Activated T-cell treated with anti-CD3 and anti-CD28 coated beads, Interleukin-2, amount 50 U/mL, for 72 hours (primary cell): ENCODE data around the gene TCF12. TPM values are rescaled to one million over a fixed set of nuclear protein-coding genes. Genes with fewer than 3 reads are reported as not detected.

ENCODE experiments used
- ATAC-seq, 2 donors: fragments of 150-1000 bp; cut with Tn5 transposase; replicated peaks in 1 of 2; 2 replicates each; pipeline ENCODE4 v1.10.0; 2021; ENCODE audit warnings: moderate library complexity in 2 of 2, mild to moderate bottlenecking in 1 of 2
- DNase-seq, 2 donors: peaks; one replicate each; pipeline ENCODE4 v3.0.0; 2021 to 2022; ENCODE audit warnings: mixed read lengths in 1 of 2
- H3K27ac Mint-ChIP-seq: one replicate; pipeline ENCODE4 v1.8.0; 2022; ENCODE audit warnings: mild to moderate bottlenecking, moderate library complexity, mixed read lengths
- H3K27me3 Mint-ChIP-seq: one replicate; pipeline ENCODE4 v1.8.0; 2022; ENCODE audit warnings: low read depth, mixed read lengths
- H3K36me3 Mint-ChIP-seq, 2 donors: one replicate each; pipeline ENCODE4 v1.8.0; 2022; ENCODE audit warnings: mixed read lengths in 2 of 2, mild to moderate bottlenecking in 1 of 2; ENCODE audit not compliant: insufficient read depth in 2 of 2
- H3K4me1 Mint-ChIP-seq: one replicate; pipeline ENCODE4 v1.8.0; 2022; ENCODE audit warnings: low read depth, mixed read lengths
- H3K4me3 Mint-ChIP-seq, 2 donors: one replicate each; pipeline ENCODE4 v1.8.0; 2022; ENCODE audit warnings: mild to moderate bottlenecking in 2 of 2, mixed read lengths in 2 of 2, moderate library complexity in 2 of 2
- H3K9me3 Mint-ChIP-seq, 2 donors: one replicate each; pipeline ENCODE4 v1.8.0; 2022; ENCODE audit warnings: mixed read lengths in 2 of 2
- total RNA-seq, 2 donors: library from RNA; stranded (reverse); gene quantifications; one replicate each; pipeline ENCODE4 v1.2.3, GENCODE V29; 2022

TCF12 gene
- total RNA-seq, 2 donors from 2014 or later = 93.0 to 108 TPM

GRCh38 chr15:57286446-57287122 is 368.1 kb downstream of the TCF12 start:
- H3K4me3 Mint-ChIP-seq = no peak overlapping the region
- peak overlapping the region; percentile 70 for H3K27ac Mint-ChIP-seq
- H3K36me3 Mint-ChIP-seq = peaks cover 10 to 19% of the 10 kb centered on the region in 2 donors
- H3K4me1 Mint-ChIP-seq = peaks cover 7% of the 10 kb centered on the region
- ATAC-seq (no peak), DNase-seq (no peak)
- no peaks in the 10 kb centered on the region for H3K27me3 Mint-ChIP-seq
- peaks cover 0 to 2% of the 10 kb centered on the region in 2 donors for H3K9me3 Mint-ChIP-seq

- Mint-ChIP-seq H3K4me1 (peaks cover 7% of the 10 kb centered on the region), H3K27ac (no peak overlapping the region), H3K27me3 (no peaks in the 10 kb centered on the region), H3K9me3 (peaks cover 0 to 2% of the 10 kb centered on the region in 2 donors), H3K36me3 (peaks cover 10 to 21% of the 10 kb centered on the region in 2 donors), H3K4me3 (no peak overlapping the region)
- no peak for DNase-seq
- ATAC-seq = no peak
These were observed 368.7 kb downstream of the TCF12 start for GRCh38 chr15:57287123-57287521.

- peaks cover 1 to 4% of the 10 kb centered on the region in 2 donors for H3K9me3 Mint-ChIP-seq
- H3K36me3 Mint-ChIP-seq = peaks cover 10 to 24% of the 10 kb centered on the region in 2 donors
- ATAC-seq (no peak), DNase-seq (no peak)
- no peak overlapping the region for H3K27ac Mint-ChIP-seq
- peaks cover 7% of the 10 kb centered on the region for H3K4me1 Mint-ChIP-seq
- H3K27me3 Mint-ChIP-seq = no peaks in the 10 kb centered on the region
- no peak overlapping the region for H3K4me3 Mint-ChIP-seq
These were observed 370.6 kb downstream of the TCF12 start for GRCh38 chr15:57288926-57289580.

GRCh38 chr15:57290187-57290586 is 371.7 kb downstream of the TCF12 start:
- no peaks in the 10 kb centered on the region for H3K4me1 Mint-ChIP-seq
- ATAC-seq = no peak
- no peak for DNase-seq
- peaks cover 1 to 4% of the 10 kb centered on the region in 2 donors for H3K9me3 Mint-ChIP-seq
- H3K27ac Mint-ChIP-seq = no peak overlapping the region
- peaks cover 8 to 18% of the 10 kb centered on the region in 2 donors for H3K36me3 Mint-ChIP-seq
- H3K27me3 Mint-ChIP-seq = no peaks in the 10 kb centered on the region
- H3K4me3 Mint-ChIP-seq = no peak overlapping the region

GRCh38 chr15:57290826-57291225 is 372.4 kb downstream of the TCF12 start:
- DNase-seq = no peak
- ATAC-seq = no peak
- no peaks in the 10 kb centered on the region for H3K4me1 Mint-ChIP-seq
- H3K4me3 Mint-ChIP-seq = no peak overlapping the region
- H3K27me3 Mint-ChIP-seq = no peaks in the 10 kb centered on the region
- H3K27ac Mint-ChIP-seq = no peak overlapping the region
- peaks cover 1 to 4% of the 10 kb centered on the region in 2 donors for H3K9me3 Mint-ChIP-seq
- peaks cover 8 to 18% of the 10 kb centered on the region in 2 donors for H3K36me3 Mint-ChIP-seq

GRCh38 chr15:57296473-57297162 is 378.2 kb downstream of the TCF12 start:
- no peak for DNase-seq

GRCh38 chr15:57297163-57297593 is 378.7 kb downstream of the TCF12 start:
- peaks cover 1% of the 10 kb centered on the region in 2 donors for H3K9me3 Mint-ChIP-seq
- no peaks in the 10 kb centered on the region for H3K27me3 Mint-ChIP-seq
- H3K4me3 Mint-ChIP-seq = no peak overlapping the region
- H3K36me3 Mint-ChIP-seq = peaks cover 0 to 6% of the 10 kb centered on the region in 2 donors
- H3K27ac Mint-ChIP-seq = no peak overlapping the region
- peaks cover 6% of the 10 kb centered on the region for H3K4me1 Mint-ChIP-seq
- DNase-seq (no peak), ATAC-seq (no peak)

More at GRCh38 chr15:57296473-57297162, 378.2 kb downstream of the TCF12 start:
- no peak overlapping the region for H3K27ac Mint-ChIP-seq
- peaks cover 1% of the 10 kb centered on the region in 2 donors for H3K9me3 Mint-ChIP-seq
- ATAC-seq = no peak
- peaks cover 0 to 9% of the 10 kb centered on the region in 2 donors for H3K36me3 Mint-ChIP-seq
- no peaks in the 10 kb centered on the region for H3K27me3 Mint-ChIP-seq
- H3K4me1 Mint-ChIP-seq = peaks cover 6% of the 10 kb centered on the region
- no peak overlapping the region for H3K4me3 Mint-ChIP-seq

- Mint-ChIP-seq H3K27ac (no peak overlapping the region), H3K4me3 (no peak overlapping the region), H3K4me1 (peaks cover 6% of the 10 kb centered on the region), H3K9me3 (no peaks in the 10 kb centered on the region), H3K27me3 (no peaks in the 10 kb centered on the region), H3K36me3 (peaks cover 0 to 3% of the 10 kb centered on the region in 2 donors)
- ATAC-seq (no peak), DNase-seq (no peak)
These were observed 379.2 kb downstream of the TCF12 start for GRCh38 chr15:57297630-57298029.

- Mint-ChIP-seq H3K27ac (no peak overlapping the region), H3K36me3 (no peaks in the 10 kb centered on the region), H3K4me3 (no peak overlapping the region), H3K4me1 (peaks cover 6% of the 10 kb centered on the region), H3K27me3 (no peaks in the 10 kb centered on the region), H3K9me3 (no peaks in the 10 kb centered on the region)
- ATAC-seq (no peak), DNase-seq (no peak)
These were observed 379.8 kb downstream of the TCF12 start for GRCh38 chr15:57298204-57298603.

GRCh38 chr15:57298843-57299550 is 380.6 kb downstream of the TCF12 start:
- no peak for ATAC-seq
- no peak overlapping the region for H3K4me3 Mint-ChIP-seq
- H3K27me3 Mint-ChIP-seq = no peaks in the 10 kb centered on the region
- H3K27ac Mint-ChIP-seq = peak overlapping the region; percentile 43
- H3K9me3 Mint-ChIP-seq = no peaks in the 10 kb centered on the region
- peaks cover 6% of the 10 kb centered on the region for H3K4me1 Mint-ChIP-seq
- no peaks in the 10 kb centered on the region for H3K36me3 Mint-ChIP-seq
- DNase-seq = no peak

GRCh38 chr15:57301307-57301706 is 382.9 kb downstream of the TCF12 start:
- DNase-seq (no peak), ATAC-seq (no peak)
- H3K4me3 Mint-ChIP-seq = no peak overlapping the region
- H3K4me1 Mint-ChIP-seq = peaks cover 12% of the 10 kb centered on the region
- H3K36me3 Mint-ChIP-seq = no peaks in the 10 kb centered on the region
- no peak overlapping the region for H3K27ac Mint-ChIP-seq
- peaks cover 15% of the 10 kb centered on the region for H3K27me3 Mint-ChIP-seq
- no peaks in the 10 kb centered on the region for H3K9me3 Mint-ChIP-seq

- Mint-ChIP-seq H3K27me3 (peaks cover 16% of the 10 kb centered on the region), H3K27ac (no peak overlapping the region), H3K4me1 (peaks cover 14% of the 10 kb centered on the region), H3K4me3 (no peak overlapping the region), H3K9me3 (no peaks in the 10 kb centered on the region), H3K36me3 (no peaks in the 10 kb centered on the region)
- ATAC-seq (no peak), DNase-seq (no peak)
These were observed 384.3 kb downstream of the TCF12 start for GRCh38 chr15:57302640-57303257.
